Hypothalamus (tissue), 51 donors: ENCODE data around the gene ROS1.

Experiments used
- DNase-seq, 51 donors: peaks; one replicate each; lab custom pipeline; 2025; lab: John Stamatoyannopoulos, UW

ROS1 gene

DNA sequence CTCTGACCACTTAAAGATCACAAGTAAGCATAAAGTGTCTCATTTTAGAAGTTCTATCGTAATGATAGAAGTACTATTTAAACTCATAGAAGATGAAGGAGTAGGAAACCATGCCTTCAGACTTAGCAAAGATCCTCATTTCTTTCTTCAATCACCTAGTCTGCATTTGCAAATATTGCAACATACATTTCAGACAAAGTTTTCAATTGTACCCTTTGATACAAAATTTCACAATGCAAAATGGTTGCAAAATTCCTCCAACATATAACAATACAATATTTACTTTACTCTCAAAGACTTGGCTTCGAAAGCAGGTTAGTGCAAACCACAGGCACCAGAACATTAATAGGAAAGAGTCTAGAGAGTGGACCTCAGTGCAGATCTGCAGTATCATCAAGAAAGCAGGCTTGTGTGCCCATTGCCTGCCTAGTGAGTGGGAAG, 16.1 kb upstream of the ROS1 start:
- no peak for DNase-seq

DNA sequence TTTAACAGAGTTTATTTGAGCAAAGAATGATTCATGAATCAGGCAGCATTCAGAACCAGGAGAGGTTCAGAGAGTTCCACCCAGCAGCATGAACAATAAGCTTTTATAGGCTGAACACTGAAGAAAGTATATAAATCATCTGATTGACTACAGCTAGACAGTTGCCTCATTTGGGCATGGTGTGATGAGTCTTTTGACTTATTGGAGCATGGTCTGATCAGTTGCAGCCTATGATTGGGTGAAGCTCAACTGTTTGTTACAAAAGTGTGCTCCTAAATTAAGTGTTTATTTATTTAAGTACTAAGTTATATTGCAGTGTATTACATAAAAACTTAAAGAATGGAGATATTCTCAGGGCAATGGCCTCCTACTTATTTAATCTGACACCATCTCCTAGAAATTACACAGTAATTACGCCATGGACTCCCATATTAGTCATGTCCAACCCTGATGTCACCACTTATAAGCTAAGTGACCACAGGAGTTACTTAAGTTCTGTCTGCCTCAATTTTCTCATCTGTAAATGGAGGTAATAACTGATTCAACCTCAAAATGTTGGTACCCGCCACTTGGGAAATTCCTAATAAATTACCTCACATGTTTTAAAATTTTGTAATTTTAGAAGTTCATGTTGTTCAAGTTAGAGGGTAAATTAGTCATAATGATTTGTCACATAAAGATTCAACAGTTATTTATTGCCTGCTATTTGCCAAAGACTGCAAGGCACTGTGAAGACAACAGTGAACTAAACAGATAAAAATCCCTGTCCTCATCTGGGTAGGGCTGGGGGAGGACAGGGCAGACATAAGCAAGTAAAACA, 15.2 kb upstream of the ROS1 start:
- DNase-seq: no peak

DNA sequence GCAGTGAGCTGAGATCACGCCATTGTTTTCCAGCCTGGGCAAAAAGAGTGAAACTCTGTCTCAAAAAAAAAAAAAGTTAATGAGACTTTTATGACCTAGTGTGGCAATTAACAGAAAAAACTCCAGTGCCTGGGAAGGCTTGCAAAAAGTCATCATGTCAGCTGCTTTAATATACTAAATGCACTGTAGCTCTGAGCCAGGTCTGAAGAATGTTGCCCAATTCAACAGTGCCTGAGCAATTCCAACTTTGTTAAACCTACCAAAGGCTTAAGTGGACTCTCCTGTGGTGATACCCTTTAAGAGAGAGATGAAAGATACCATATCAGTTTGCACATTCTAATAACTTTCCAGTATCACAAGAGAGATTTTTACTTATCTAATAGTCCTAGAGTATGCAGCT, 6.5 kb upstream of the ROS1 start:
- no peak for DNase-seq

DNA sequence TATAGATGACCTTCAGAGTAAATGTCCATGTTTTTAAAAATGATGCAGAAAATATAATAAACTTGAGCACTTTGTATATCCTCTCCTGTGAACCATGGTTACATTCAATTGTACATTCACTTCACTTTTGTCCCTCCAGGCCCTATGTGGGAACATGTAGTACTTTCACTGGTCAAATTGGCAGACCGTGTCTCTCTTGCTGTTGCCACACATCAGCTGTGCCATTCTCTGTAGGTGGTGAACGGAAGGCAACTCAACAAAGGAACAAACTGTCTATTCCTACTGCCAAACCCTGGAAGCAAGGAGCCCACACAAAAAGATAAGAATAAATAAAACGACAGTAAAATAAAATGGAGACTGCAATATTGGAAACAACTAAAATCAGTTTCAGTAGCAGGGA, 2.0 kb downstream of the ROS1 start:
- no peak for DNase-seq

DNA sequence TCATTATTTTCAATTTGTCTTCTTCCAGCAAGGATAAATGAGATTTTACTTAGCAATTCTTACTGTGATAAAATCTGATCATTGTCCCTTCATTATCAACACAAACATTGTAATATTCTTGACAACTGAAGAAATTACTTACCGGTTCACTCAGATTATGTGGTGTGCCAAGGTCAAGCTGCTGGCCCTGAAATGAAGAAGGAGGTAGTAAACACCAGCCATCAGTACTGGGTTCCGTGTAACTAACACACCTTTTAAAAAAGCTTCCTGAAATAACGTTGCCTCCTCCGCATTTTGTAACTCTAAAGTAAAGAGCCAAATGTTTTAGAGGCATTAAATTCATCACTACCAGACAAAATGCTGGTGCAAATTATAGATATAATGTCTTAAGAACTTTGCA, 7.4 kb downstream of the ROS1 start:
- no peak for DNase-seq

DNA sequence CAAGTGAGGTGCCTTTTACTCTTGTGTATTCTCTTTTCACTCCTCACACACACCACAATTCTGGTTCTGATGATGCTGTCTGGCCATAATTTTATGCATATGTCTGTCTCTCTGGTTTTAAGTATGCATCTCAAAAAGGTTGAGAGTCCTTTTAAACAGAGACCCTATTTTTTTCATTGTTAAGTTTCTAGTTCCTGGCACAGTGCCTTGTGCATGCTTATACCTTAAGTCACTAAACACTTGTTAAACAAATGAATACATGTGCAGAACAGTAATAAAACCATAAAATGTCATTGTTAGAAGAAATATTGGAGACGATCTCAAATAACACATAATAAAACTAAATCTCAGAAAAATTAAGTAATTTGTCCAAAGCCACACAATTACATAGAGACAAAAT, 7.9 kb downstream of the ROS1 start:
- no peak for DNase-seq

DNA sequence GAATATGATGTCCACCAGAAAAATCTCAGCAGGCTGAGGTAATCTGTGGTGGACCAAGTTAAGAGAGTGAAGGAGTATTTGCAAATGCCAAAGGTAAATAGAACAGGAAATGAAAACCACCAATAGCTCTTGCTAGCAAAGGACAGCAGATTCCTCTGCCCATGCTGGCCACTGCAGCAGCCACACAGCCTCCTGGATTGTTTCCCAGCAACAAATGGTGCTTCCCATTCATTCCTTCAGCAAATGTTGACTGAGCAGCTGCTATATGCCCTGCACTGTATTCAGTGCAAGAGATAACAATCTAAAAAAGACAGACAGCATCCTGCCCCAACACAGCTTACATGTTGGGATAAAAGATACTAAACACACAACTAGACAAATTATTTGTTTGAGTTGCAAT, 11.0 kb downstream of the ROS1 start:
- DNase-seq: no peak

DNA sequence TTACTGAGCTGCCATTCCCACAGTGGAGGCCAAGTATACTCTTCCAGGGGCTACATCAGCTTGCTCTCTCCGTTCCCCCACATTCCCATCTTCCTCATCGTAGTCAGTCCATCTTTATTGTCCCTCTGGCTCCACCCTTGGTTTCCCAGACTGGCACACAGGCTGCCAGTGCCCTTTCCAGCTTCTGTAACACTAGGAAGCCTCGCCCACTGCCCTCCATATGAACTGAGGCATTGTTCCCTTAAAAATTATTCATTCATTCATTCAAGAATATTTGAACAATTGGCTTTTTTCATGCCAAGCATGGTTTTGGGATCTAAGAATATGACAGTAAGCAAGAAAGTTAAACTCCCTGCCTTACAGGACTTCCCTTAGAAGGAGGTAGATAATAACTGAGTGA, 14.3 kb downstream of the ROS1 start:
- DNase-seq: no peak

DNA sequence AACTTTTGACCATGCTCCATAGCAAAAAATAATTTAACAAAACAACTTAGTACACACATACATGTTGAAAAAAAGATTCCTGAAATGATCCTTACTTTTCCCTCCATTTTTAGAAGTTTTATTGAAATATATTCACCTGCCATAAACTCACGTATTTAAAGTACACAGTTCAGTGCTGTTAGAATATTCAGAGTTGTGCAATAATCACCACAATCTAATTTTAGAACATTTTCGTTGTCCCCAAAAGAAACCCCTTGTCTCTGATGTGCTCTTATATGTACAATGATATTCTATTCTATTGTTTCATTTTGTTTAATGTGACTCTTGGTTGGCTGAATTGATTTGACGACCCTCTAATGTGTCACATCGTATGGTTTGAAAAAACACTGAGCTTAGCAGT, 15.9 kb downstream of the ROS1 start:
- DNase-seq: no peak

DNA sequence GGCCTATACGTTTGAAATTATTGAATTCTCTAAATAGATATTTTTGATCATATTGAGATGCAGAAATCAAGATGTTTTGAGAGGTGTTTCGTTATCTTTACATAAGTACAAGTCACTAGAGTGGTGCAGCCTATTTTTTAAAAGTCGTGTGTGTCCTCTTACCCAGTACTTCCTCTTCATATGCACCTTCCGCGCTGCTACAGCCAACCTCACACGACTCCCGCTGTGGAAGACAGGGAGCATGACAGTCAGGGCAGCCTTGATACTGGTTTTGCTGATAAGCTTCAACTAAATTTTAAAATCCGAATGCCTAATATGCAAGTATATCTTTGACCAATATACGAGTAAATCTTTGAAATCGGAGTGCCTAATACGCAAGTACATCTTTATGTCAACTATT, 16.3 kb downstream of the ROS1 start:
- DNase-seq: no peak

DNA sequence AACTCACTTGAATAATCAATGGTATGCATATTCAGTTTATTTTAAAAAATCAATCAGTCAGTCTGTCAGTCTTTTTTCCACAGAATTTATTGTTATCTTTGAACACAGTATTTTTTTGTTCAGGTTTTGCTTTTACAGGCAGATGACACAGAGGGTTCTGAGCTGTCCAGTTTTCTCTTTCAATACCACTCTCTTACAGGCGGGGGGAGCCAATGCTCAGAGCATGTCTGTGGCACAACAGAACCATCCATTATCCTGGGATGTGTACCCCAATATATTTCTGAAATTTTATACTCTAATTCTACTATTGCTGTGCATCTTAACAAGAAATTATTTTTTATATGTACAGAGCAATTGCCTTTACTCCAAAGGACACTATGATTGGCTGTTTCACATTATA, 21.2 kb downstream of the ROS1 start:
- no peak for DNase-seq

DNA sequence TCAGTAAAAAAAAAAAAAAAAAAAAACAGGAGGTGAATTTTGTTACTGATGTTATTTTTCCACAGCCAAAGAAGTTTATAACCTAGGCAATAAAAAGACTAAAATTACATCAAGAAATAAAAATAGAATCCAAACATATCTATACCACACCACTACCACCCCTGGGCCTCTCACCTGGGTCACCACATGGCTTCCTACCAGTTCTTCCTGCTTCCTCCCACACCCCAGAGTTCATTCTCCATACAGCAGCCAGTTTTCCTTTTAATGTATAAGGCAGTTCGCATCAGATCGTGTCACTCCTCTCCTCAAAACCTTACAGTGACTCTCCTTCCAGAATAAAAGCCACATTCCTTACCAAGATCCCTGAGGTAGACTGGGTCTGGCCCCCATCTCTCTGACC, 23.9 kb downstream of the ROS1 start:
- DNase-seq: no peak

DNA sequence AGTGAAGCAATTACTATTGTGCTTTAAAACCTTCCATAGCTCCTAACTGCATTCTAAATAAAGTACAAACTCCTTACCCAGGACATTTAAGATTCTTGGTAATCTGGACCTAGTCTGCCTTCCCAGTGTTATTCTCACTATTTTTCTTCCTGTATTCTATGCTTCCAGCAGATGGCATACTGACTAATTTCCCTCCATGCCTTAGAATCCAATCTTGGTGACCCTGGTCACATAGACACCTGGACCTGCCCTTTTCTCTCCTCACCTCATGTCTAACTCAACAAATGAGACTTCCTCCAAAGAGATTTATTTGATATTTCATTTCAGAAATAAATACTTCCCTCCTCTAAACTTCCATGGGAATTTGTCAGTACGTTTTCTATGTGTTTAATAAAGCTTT, 25.8 kb downstream of the ROS1 start:
- no peak for DNase-seq

DNA sequence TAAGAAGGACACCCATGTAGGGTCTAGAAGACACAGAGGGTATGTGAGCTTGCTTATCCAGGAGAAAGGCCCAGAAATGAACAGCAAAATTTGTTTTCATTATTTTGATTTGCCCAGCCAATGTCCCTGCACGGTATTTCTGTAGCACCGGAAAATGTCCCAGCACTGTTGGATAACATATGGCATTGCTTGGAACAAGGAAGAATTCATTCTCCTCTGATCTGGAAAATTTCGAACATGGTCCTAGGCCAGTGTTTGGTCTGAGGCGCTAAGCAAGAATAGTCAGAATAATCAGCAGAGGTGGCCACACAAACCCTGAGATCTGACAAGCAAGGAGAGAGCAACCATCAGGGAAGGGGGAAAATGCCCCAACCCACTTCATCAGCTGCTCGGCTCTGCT, 26.6 kb downstream of the ROS1 start:
- DNase-seq: no peak

DNA sequence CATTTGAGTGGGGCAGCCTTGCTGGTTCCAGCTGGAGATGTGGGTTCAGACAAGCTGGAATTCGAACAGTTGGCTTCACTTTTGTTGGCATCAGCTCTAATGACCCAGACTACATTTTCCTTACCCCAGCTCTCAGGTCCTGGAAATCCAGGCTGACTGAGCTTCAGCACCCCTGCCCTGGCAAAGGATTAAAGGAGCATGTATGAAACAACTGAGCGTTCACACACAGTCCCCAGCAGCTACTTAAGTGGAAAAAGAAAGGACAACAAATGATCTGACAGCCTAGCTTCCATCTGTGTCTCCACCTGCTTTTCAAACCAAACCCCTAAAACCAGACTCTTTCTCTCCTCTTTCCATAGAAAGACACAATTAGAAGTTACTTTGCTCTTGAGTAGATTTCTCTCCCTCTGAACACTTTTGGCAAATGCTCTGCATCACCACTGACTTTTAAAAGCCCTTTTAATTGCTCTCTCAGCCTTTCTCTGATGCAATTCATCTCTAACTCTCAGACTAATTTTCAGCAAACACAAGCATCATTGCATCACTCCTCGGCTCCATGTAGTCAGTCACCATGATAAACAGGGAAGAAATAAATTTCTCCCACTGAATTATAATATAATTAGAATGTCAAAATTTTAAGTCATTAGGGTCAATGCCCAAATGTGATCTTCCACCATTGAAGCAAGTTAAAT, 28.1 kb downstream of the ROS1 start:
- no peak for DNase-seq

DNA sequence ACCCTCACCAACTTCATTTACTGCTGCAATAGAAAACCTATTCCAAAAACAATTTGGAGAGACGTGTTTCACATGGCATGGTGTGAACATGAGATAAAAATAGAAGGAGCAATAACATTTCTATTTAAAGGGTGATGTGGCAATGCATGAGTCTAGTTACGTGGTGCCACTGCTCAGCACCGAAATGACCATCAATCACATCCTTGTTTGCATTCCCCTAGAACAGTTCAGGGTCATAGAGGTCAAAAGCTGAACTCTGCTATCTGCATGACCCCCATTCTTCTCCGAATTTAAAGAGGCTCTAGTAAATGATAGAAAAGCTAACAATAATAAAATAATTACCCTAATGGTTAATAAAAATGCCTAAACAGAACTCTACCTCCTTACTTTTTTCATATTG, 29.5 kb downstream of the ROS1 start:
- no peak for DNase-seq

DNA sequence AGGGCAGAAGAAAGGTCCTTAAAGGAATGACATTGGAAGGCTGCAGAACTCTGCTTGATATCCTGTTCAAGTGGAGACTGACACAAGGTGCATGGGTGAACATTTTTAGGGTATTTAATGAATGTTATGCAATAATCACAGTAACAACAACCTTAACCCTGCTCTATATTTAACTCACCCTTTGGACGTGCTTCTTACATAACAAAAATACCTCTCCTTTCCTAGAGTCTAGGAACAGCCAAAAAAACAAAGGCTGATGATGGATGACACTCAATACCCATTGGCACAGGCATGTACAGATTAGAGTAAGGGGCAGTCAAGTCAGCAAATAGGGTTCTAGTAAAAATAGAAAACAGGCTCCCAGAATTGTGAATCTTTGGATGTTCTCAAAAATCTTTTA, 30.6 kb downstream of the ROS1 start:
- DNase-seq: no peak

DNA sequence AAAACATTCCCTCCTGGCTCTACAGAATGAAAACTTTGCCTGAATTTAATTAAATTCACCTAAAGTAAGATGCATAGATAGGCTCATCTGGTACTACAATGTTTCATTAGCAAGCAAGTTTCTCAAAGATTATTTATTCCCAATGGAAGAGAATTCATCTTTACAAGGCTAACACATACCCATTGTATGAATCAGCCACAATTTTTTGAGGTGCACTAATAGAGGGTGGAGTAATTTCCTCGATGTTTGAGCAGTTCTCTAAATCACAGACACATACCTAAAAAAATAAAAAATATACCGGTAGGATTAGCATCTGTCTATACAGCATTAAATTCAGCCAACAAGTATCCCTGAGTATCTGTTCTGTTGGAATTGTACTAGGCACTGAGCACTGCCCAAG, 32.7 kb downstream of the ROS1 start:
- no peak for DNase-seq

DNA sequence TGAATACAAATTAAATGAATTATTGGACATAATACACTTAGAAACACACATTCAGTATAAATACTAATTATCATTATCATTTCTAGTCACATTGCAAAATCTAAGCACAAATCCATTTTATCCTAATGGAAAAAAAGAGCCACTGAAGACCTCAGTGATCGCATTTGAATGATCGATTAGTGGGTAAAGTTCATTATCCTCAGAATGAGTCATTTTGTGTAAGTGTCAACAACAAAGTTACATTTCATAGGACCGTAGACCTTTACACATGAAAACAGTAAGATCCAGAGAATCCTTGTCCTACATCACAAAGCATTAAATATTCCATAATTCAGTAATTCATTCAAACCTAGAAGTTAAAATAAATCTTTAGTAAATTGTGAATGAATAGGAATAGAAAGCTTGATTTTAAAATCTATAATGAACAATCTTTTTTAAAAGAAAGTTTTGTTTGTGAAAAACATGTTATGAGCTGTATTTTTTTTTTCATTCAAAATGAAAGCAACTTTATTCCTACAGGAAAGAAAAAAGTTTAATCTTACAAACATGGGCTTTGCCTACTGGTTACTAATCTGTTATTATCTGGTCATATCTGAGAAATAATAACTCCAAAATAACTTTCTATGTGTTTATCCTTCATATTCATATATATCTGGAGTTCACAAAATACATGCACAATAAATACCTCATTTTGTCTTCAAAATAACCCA, 33.7 kb downstream of the ROS1 start:
- no peak for DNase-seq

DNA sequence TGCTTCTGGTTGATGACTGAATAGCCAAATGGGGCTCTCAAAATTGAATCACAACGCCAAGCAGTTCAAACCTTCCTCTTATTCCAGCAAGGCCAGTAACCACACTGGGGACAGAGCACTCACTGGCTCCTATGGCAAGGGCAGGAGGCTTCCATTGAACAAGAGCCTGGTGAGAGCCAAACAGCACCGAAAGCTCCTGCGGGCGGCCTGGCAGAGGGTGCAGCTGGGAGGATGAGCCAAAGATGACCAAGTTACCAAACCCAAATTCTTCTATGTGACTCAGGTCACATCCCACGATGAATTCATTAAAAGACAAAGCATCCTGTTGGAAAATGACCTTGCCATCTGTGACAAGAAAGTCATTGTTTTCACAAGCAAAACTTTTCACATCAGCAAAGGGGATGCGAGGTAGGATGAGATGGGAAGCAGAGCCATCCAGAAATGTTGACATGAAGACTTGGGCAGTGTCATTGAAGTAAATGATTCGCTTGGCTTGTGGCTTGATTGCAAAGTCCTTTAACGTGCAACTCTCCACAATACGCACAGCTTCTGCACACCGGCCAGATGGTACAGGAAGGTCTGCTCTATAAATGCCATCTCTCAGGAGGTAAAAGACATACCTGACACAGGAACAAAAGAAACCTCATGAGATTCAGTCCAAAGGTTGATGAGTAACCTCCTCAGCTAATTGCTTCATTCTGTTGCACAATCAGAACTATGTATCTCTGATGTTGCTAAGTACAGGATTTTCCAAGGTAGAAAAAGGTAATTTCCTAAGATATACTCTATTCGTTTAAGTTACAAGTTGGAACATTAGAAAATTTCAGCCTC, 36.3 kb downstream of the ROS1 start:
- no peak for DNase-seq

DNA sequence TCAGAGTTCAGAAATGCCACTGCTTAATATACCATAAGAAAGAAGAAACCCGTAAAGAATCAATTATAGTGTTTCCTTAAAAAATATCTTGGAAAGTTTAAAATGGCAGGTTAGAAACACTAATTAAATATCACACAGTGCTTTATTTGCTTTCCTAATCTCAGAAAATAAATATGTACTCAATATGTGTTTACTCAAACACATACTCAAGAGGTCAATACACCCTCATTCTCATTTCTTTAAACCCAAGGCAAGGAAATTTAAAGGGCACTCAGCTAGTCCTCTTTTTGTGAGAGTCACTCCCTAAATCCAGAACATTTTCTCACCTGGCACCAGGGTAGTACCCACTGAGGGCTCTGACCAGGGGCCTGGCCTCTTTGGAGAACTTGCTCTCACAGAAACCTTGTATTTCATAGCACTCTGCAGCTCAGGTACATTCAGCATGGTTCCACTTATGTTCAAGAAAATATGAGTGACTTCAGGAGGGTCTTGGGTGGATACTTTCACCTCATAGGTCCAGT, 38.2 kb downstream of the ROS1 start:
- DNase-seq: no peak
